WTC11 (cell line): Measurements from ENCODE around the gene RPUSD3. TPM values are rescaled to one million over a fixed set of nuclear protein-coding genes. Genes with fewer than 3 reads are reported as not detected.
A peak's percentile ranks its signal among the peaks of the same experiment; 100 is the strongest.

Experiments used
- ATAC-seq: fragments of 200-7000 bp; cut with Tn5 transposase; 2 replicates; pipeline ENCODE4 v1.10.0; 2021; ENCODE audit warnings: mild to moderate bottlenecking, moderate library complexity
- CTCF ChIA-PET: fragments of 300-600 bp; sonication (Branson Sonifier 250); formaldehyde crosslinking; loops from one replicate; lab custom pipeline; 2021; ENCODE audit warnings: antibody characterized with exemption; lab: Charles Lee
- POLR2A ChIA-PET: fragments of 350-600 bp; sonication (Branson Sonifier 250); formaldehyde crosslinking; loops from one replicate; lab custom pipeline; 2021; ENCODE audit warnings: antibody characterized with exemption; lab: Charles Lee
- DNase-seq: peaks from one replicate; pipeline ENCODE4 v3.0.0; 2021; ENCODE audit warnings: low spot score
- H3K27ac Mint-ChIP-seq: 2 replicates; pipeline ENCODE4 v1.8.0; 2021; ENCODE audit warnings: mixed read lengths
- H3K27me3 Mint-ChIP-seq: 2 replicates; pipeline ENCODE4 v1.8.0; 2021; ENCODE audit warnings: low read depth, mild to moderate bottlenecking, moderate library complexity, mixed read lengths
- H3K36me3 Mint-ChIP-seq: 2 replicates; pipeline ENCODE4 v1.8.0; 2021; ENCODE audit warnings: mixed read lengths
- H3K4me1 Mint-ChIP-seq: 2 replicates; pipeline ENCODE4 v1.8.0; 2022; ENCODE audit warnings: mixed read lengths
- H3K4me3 Mint-ChIP-seq: 2 replicates; pipeline ENCODE4 v1.8.0; 2021; ENCODE audit warnings: mild to moderate bottlenecking, moderate library complexity, mixed read lengths
- H3K9me3 Mint-ChIP-seq: 2 replicates; pipeline ENCODE4 v1.8.0; 2021; ENCODE audit warnings: mixed read lengths
- CBFB ChIP-seq: sonication (generic); formaldehyde crosslinking; IDR thresholded peaks from 2 replicates; pipeline ENCODE4 v1.8.1; 2022; ENCODE audit warnings: mild to moderate bottlenecking, low read depth, missing genetic modification reagents
- CREM ChIP-seq: sonication (generic); formaldehyde crosslinking; IDR thresholded peaks from 2 replicates; pipeline ENCODE4 v1.8.1; 2022; ENCODE audit warnings: mild to moderate bottlenecking, missing genetic modification reagents, moderate library complexity
- EMX1 ChIP-seq: fragments of 250-450 bp; sonication (Bioruptor Pico); IDR thresholded peaks from 2 replicates; pipeline ENCODE4 v1.8.0; 2021; ENCODE audit warnings: mild to moderate bottlenecking
- ESRRA ChIP-seq: sonication (generic); formaldehyde crosslinking; IDR thresholded peaks from 2 replicates; pipeline ENCODE4 v1.8.1; 2022; ENCODE audit warnings: mild to moderate bottlenecking, missing genetic modification reagents, borderline replicate concordance
- FOXJ3 ChIP-seq: sonication (generic); formaldehyde crosslinking; IDR thresholded peaks from 2 replicates; pipeline ENCODE4 v1.9.0; 2021; ENCODE audit warnings: missing genetic modification reagents, mild to moderate bottlenecking, borderline replicate concordance
- FOXK1 ChIP-seq: sonication (generic); formaldehyde crosslinking; IDR thresholded peaks from 2 replicates; pipeline ENCODE4 v1.8.0; 2022; ENCODE audit warnings: mild to moderate bottlenecking, moderate library complexity, missing genetic modification reagents
- IRF2 ChIP-seq: sonication (generic); formaldehyde crosslinking; IDR thresholded peaks from 2 replicates; pipeline ENCODE4 v1.8.0; 2022; ENCODE audit warnings: low read depth, missing genetic modification reagents, borderline replicate concordance
- JAZF1 ChIP-seq: fragments of 250-450 bp; sonication (Bioruptor Pico); IDR thresholded peaks from 2 replicates; pipeline ENCODE4 v1.9.0; 2021; ENCODE audit warnings: moderate library complexity, mild to moderate bottlenecking, inconsistent platforms
- KAT7 ChIP-seq: sonication (generic); formaldehyde crosslinking; IDR thresholded peaks from 2 replicates; pipeline ENCODE4 v1.8.1; 2023; ENCODE audit warnings: missing genetic modification reagents, mild to moderate bottlenecking, borderline replicate concordance
- MXD4 ChIP-seq: fragments of 250-450 bp; sonication (Bioruptor Pico); IDR thresholded peaks from 2 replicates; pipeline ENCODE4 v1.8.0; 2021; ENCODE audit warnings: mild to moderate bottlenecking, moderate library complexity, borderline replicate concordance
- NR2C2 ChIP-seq: sonication (generic); formaldehyde crosslinking; IDR thresholded peaks from 2 replicates; pipeline ENCODE4 v1.8.0; 2022; ENCODE audit warnings: mild to moderate bottlenecking, missing genetic modification reagents
- NR3C1 ChIP-seq: sonication (generic); formaldehyde crosslinking; conservative IDR thresholded peaks from 2 replicates; pipeline ENCODE4 v1.8.1; 2023; ENCODE audit warnings: low read depth, mild to moderate bottlenecking, missing genetic modification reagents
- SMAD3 ChIP-seq: sonication (generic); formaldehyde crosslinking; IDR thresholded peaks from 2 replicates; pipeline ENCODE4 v1.8.0; 2022; ENCODE audit warnings: missing genetic modification reagents, mild to moderate bottlenecking, borderline replicate concordance
- SMAD4 ChIP-seq: sonication (generic); formaldehyde crosslinking; IDR thresholded peaks from 2 replicates; pipeline ENCODE4 v1.8.0; 2022; ENCODE audit warnings: mild to moderate bottlenecking, missing genetic modification reagents
- ZNF138 ChIP-seq: sonication (generic); formaldehyde crosslinking; conservative IDR thresholded peaks from 2 replicates; pipeline ENCODE4 v1.8.1; 2022; ENCODE audit warnings: mild to moderate bottlenecking, moderate library complexity, missing genetic modification reagents
- ZNF263 ChIP-seq: sonication (generic); formaldehyde crosslinking; IDR thresholded peaks from 2 replicates; pipeline ENCODE4 v1.8.1; 2022; ENCODE audit warnings: low read depth, mild to moderate bottlenecking, moderate library complexity, missing genetic modification reagents
- total RNA-seq: library from RNA; stranded (reverse); gene quantifications from 3 replicates; pipeline ENCODE4 v1.2.3, GENCODE V29; 2021
- TF ChIP-seq, protein P1 (sequence below): sonication (generic); formaldehyde crosslinking; IDR thresholded peaks from 2 replicates; pipeline ENCODE4 v1.8.0; 2022; ENCODE audit warnings: mild to moderate bottlenecking, missing genetic modification reagents
- TF ChIP-seq, protein P2 (sequence below): sonication (generic); formaldehyde crosslinking; IDR thresholded peaks from 2 replicates; pipeline ENCODE4 v1.8.0; 2022; ENCODE audit warnings: missing genetic modification reagents
- TF ChIP-seq, protein P3 (sequence below): sonication (generic); formaldehyde crosslinking; conservative IDR thresholded peaks from 2 replicates; pipeline ENCODE4 v1.8.1; 2022; ENCODE audit warnings: mild to moderate bottlenecking, missing genetic modification reagents
- TF ChIP-seq, protein P4 (sequence below): fragments of 200-600 bp; IDR thresholded peaks from 2 replicates; pipeline ENCODE4 v1.8.0; 2022; ENCODE audit warnings: antibody characterized with exemption
- TF ChIP-seq, protein P5 (sequence below): sonication (generic); formaldehyde crosslinking; IDR thresholded peaks from 2 replicates; pipeline ENCODE4 v1.8.0; 2023; ENCODE audit warnings: missing genetic modification reagents, mild to moderate bottlenecking, borderline replicate concordance

The RPUSD3 gene
- total RNA-seq, 1 experiment from 2014 or later = 95.5 TPM

DNA sequence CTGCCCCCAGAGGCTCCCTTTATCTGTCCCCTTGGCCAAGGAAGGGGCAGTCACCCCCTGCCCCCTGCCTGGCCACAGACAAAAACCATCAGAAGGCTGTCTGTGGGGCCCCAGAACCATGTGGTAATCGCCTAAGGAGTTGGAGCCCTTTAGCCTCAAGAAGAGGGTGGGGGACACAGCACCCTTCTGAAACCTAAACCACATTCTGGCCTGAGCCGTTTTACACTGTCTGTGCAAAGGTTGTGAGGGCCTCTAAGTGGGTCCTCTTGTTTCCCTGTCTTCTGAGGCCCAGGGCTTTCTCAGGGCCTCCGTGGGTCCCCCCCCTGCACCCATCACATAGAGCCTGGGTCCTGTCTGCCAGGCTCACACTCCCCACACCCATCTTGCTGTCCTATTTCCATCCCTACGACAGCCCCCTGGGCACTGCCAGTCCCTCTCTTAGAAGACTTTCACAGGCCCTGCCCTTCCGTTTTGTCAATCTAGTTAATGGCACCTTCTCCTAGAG lies 17.9 kb upstream of the RPUSD3 start:
- no peak overlapping the region for H3K27ac Mint-ChIP-seq
- no peak for DNase-seq
- peaks cover 12% of the 10 kb centered on the region for H3K27me3 Mint-ChIP-seq
- H3K4me1 Mint-ChIP-seq = peaks cover 25% of the 10 kb centered on the region
- CTCF ChIA-PET = interaction anchor here (0.5 to 1.0 kb wide), 6 partner anchors 10 to 85 kb away, joined by 3 to 10 read pairs (median 3); no protein-coding TSS in a partner anchor
- peak overlapping the region; percentile 66; the same call in 1 of the 2 replicates for H3K4me3 Mint-ChIP-seq
- TF ChIP-seq, protein P1, sequence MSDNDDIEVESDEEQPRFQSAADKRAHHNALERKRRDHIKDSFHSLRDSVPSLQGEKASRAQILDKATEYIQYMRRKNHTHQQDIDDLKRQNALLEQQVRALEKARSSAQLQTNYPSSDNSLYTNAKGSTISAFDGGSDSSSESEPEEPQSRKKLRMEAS = no peak
- TF ChIP-seq NR2C2 (CRISPR knock-in tag) = no peak
- TF ChIP-seq, all 79 proteins: peak for 0
- ATAC-seq = no peak
- no peaks in the 10 kb centered on the region for H3K36me3 Mint-ChIP-seq
- no peaks in the 10 kb centered on the region for H3K9me3 Mint-ChIP-seq
- POLR2A ChIA-PET = no interaction called here

DNA sequence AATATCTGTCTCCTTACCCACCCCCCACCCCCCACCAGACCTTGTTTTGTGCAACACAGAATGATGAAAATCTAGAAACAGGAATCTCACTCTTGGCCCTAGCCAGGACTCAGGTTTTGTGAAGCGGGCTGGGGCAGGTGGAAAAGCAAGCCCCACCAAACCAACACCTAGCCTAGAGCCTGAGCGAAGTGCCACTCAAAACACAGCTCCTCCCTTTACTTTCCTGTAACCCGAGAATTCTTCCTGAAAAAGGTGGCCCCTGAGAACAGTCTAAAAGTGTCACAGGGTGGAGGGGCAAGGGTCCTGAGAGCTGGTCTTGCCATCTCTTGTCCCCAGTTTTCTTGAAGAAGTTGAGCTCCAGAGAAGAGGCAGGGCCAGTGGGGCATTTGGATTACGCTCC lies 17.4 kb upstream of the RPUSD3 start:
- peaks cover 25% of the 10 kb centered on the region for H3K4me1 Mint-ChIP-seq
- H3K9me3 Mint-ChIP-seq = no peaks in the 10 kb centered on the region
- ChIA-PET POLR2A (interaction anchor here (0.6 to 0.7 kb wide), 3 partner anchors 93 to 295 kb away, joined by 3 to 5 read pairs (median 4); no protein-coding TSS in a partner anchor), CTCF (interaction anchor here (0.8 to 1.0 kb wide), 6 partner anchors 29 to 112 kb away, joined by 3 to 10 read pairs (median 3); partner anchors contain the start of gene OGG1)
- DNase-seq = no peak
- no peak overlapping the region for H3K27ac Mint-ChIP-seq
- TF ChIP-seq, protein P1 = no peak
- TF ChIP-seq ZNF138 (CRISPR knock-in tag) (no peak), MXD4 (CRISPR knock-in tag) (no peak), KAT7 (no peak), EMX1 (CRISPR knock-in tag) (no peak), SMAD3 (CRISPR knock-in tag) (no peak), FOXK1 (CRISPR knock-in tag) (no peak), CREM (no peak), SMAD4 (no peak)
- TF ChIP-seq, protein P2, sequence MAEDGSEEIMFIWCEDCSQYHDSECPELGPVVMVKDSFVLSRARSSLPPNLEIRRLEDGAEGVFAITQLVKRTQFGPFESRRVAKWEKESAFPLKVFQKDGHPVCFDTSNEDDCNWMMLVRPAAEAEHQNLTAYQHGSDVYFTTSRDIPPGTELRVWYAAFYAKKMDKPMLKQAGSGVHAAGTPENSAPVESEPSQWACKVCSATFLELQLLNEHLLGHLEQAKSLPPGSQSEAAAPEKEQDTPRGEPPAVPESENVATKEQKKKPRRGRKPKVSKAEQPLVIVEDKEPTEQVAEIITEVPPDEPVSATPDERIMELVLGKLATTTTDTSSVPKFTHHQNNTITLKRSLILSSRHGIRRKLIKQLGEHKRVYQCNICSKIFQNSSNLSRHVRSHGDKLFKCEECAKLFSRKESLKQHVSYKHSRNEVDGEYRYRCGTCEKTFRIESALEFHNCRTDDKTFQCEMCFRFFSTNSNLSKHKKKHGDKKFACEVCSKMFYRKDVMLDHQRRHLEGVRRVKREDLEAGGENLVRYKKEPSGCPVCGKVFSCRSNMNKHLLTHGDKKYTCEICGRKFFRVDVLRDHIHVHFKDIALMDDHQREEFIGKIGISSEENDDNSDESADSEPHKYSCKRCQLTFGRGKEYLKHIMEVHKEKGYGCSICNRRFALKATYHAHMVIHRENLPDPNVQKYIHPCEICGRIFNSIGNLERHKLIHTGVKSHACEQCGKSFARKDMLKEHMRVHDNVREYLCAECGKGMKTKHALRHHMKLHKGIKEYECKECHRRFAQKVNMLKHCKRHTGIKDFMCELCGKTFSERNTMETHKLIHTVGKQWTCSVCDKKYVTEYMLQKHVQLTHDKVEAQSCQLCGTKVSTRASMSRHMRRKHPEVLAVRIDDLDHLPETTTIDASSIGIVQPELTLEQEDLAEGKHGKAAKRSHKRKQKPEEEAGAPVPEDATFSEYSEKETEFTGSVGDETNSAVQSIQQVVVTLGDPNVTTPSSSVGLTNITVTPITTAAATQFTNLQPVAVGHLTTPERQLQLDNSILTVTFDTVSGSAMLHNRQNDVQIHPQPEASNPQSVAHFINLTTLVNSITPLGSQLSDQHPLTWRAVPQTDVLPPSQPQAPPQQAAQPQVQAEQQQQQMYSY (CRISPR knock-in tag) = no peak
- TF ChIP-seq, protein P3, sequence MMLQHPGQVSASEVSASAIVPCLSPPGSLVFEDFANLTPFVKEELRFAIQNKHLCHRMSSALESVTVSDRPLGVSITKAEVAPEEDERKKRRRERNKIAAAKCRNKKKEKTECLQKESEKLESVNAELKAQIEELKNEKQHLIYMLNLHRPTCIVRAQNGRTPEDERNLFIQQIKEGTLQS (CRISPR knock-in tag) = no peak
- TF ChIP-seq, protein P4, sequence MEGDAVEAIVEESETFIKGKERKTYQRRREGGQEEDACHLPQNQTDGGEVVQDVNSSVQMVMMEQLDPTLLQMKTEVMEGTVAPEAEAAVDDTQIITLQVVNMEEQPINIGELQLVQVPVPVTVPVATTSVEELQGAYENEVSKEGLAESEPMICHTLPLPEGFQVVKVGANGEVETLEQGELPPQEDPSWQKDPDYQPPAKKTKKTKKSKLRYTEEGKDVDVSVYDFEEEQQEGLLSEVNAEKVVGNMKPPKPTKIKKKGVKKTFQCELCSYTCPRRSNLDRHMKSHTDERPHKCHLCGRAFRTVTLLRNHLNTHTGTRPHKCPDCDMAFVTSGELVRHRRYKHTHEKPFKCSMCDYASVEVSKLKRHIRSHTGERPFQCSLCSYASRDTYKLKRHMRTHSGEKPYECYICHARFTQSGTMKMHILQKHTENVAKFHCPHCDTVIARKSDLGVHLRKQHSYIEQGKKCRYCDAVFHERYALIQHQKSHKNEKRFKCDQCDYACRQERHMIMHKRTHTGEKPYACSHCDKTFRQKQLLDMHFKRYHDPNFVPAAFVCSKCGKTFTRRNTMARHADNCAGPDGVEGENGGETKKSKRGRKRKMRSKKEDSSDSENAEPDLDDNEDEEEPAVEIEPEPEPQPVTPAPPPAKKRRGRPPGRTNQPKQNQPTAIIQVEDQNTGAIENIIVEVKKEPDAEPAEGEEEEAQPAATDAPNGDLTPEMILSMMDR = no peak
- no peak overlapping the region for H3K4me3 Mint-ChIP-seq
- H3K27me3 Mint-ChIP-seq = peaks cover 12% of the 10 kb centered on the region
- H3K36me3 Mint-ChIP-seq = no peaks in the 10 kb centered on the region
- peak; percentile 17; the same call in 1 of the 2 replicates for ATAC-seq

DNA sequence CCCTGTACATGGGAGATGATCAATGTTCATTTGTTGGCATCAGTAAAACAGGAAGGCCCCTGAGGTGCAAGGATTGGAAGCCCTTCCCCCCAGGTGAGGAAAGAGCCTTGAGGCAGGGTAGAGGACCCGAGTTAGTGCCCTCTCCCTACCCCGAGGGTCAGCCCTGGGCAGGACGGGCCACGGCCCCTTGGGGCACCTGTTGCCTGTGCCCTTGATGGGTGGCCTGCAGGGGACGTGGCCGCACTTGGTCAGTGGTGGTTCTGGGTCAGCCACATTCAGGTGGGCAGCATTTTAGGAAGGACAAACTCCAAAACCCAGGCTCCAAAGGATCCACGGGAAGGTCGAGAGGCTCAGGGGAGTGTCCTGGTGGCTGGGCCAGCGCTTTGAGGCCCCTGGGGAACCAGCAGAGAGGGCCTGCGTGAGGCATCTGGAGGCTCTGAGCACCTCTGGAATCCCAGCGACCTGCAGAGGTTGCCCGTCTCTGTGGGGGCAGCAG lies 15.8 kb upstream of the RPUSD3 start:
- CTCF ChIA-PET = no interaction called here
- no peak overlapping the region for H3K4me3 Mint-ChIP-seq
- TF ChIP-seq ZNF263 (CRISPR knock-in tag) = no peak
- no peak for TF ChIP-seq CBFB (CRISPR knock-in tag)
- TF ChIP-seq ESRRA (CRISPR knock-in tag) = no peak
- no peak for TF ChIP-seq IRF2 (CRISPR knock-in tag)
- TF ChIP-seq, protein P5, sequence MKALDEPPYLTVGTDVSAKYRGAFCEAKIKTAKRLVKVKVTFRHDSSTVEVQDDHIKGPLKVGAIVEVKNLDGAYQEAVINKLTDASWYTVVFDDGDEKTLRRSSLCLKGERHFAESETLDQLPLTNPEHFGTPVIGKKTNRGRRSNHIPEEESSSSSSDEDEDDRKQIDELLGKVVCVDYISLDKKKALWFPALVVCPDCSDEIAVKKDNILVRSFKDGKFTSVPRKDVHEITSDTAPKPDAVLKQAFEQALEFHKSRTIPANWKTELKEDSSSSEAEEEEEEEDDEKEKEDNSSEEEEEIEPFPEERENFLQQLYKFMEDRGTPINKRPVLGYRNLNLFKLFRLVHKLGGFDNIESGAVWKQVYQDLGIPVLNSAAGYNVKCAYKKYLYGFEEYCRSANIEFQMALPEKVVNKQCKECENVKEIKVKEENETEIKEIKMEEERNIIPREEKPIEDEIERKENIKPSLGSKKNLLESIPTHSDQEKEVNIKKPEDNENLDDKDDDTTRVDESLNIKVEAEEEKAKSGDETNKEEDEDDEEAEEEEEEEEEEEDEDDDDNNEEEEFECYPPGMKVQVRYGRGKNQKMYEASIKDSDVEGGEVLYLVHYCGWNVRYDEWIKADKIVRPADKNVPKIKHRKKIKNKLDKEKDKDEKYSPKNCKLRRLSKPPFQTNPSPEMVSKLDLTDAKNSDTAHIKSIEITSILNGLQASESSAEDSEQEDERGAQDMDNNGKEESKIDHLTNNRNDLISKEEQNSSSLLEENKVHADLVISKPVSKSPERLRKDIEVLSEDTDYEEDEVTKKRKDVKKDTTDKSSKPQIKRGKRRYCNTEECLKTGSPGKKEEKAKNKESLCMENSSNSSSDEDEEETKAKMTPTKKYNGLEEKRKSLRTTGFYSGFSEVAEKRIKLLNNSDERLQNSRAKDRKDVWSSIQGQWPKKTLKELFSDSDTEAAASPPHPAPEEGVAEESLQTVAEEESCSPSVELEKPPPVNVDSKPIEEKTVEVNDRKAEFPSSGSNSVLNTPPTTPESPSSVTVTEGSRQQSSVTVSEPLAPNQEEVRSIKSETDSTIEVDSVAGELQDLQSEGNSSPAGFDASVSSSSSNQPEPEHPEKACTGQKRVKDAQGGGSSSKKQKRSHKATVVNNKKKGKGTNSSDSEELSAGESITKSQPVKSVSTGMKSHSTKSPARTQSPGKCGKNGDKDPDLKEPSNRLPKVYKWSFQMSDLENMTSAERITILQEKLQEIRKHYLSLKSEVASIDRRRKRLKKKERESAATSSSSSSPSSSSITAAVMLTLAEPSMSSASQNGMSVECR = no peak
- no peak for TF ChIP-seq JAZF1 (CRISPR knock-in tag)
- TF ChIP-seq FOXJ3 = no peak
- TF ChIP-seq NR3C1 (CRISPR knock-in tag) = no peak
- TF ChIP-seq, protein P3 (CRISPR knock-in tag) = no peak

More for the DNA sequence above, 15.8 kb upstream of the RPUSD3 start:
- no peak overlapping the region for H3K27ac Mint-ChIP-seq
- peaks cover 12% of the 10 kb centered on the region for H3K27me3 Mint-ChIP-seq
- DNase-seq (no peak), ATAC-seq (no peak)
- no peaks in the 10 kb centered on the region for H3K9me3 Mint-ChIP-seq
- H3K36me3 Mint-ChIP-seq = no peaks in the 10 kb centered on the region
- H3K4me1 Mint-ChIP-seq = peaks cover 25% of the 10 kb centered on the region
- POLR2A ChIA-PET = no interaction called here
